Stimulated activated naive CD8-positive, alpha-beta T cell treated with anti-CD3 and anti-CD28 coated beads, Interleukin-15, amount 100 ng/mL, for 72 hours (primary cell): ENCODE results near the gene KLHL36.
A peak's percentile ranks its signal among the peaks of the same experiment; 100 is the strongest.
"Not testable (repeated sequence)": the region's sequence is repeated elsewhere in the genome, so short reads cannot be mapped to it uniquely, and the experiment has no call there.

Source experiments
- ATAC-seq: fragments of 150-1000 bp; cut with Tn5 transposase; 2 replicates; pipeline ENCODE4 v1.10.0; 2021; ENCODE audit warnings: mild to moderate bottlenecking, moderate library complexity
- DNase-seq, 2 donors: peaks; one replicate each; pipeline ENCODE4 v3.0.0; 2021 to 2022
- H3K27ac Mint-ChIP-seq, 2 donors: one replicate each; pipeline ENCODE4 v1.8.0; 2022; ENCODE audit warnings: mild to moderate bottlenecking in 2 of 2, mixed read lengths in 2 of 2, moderate library complexity in 2 of 2
- H3K27me3 Mint-ChIP-seq: one replicate; pipeline ENCODE4 v1.8.0; 2022; ENCODE audit warnings: mixed read lengths
- H3K4me1 Mint-ChIP-seq: one replicate; pipeline ENCODE4 v1.8.0; 2022; ENCODE audit warnings: mild to moderate bottlenecking, mixed read lengths
- H3K4me3 Mint-ChIP-seq, 2 donors: one replicate each; pipeline ENCODE4 v1.8.0; 2022; ENCODE audit warnings: mild to moderate bottlenecking in 2 of 2, mixed read lengths in 2 of 2, moderate library complexity in 1 of 2
- H3K9me3 Mint-ChIP-seq, 2 donors: one replicate each; pipeline ENCODE4 v1.8.0; 2022; ENCODE audit warnings: mixed read lengths in 2 of 2

Gene KLHL36

GRCh38 chr16:84630009-84630408 is 18.3 kb upstream of the KLHL36 start:
- H3K27me3 Mint-ChIP-seq = peaks cover 25% of the 10 kb centered on the region
- no peak overlapping the region for H3K27ac Mint-ChIP-seq
- no peak overlapping the region for H3K4me3 Mint-ChIP-seq
- H3K4me1 Mint-ChIP-seq = peaks cover 39% of the 10 kb centered on the region
- H3K9me3 Mint-ChIP-seq = no peaks in the 10 kb centered on the region
- DNase-seq = no peak
- ATAC-seq = no peak

GRCh38 chr16:84630446-84631152 is 17.7 kb upstream of the KLHL36 start:
- Mint-ChIP-seq H3K4me1 (peaks cover 39% of the 10 kb centered on the region), H3K9me3 (no peaks in the 10 kb centered on the region), H3K4me3 (peak overlapping the region; percentile 71 to 78), H3K27ac (peak overlapping the region in 1 of 2 donors; percentile 62), H3K27me3 (peaks cover 25% of the 10 kb centered on the region)
- DNase-seq (no peak), ATAC-seq (peak; percentile 70)

GRCh38 chr16:84631153-84631466 is 17.2 kb upstream of the KLHL36 start:
- ATAC-seq (peak; percentile 67), DNase-seq (no peak)
- peaks cover 39% of the 10 kb centered on the region for H3K4me1 Mint-ChIP-seq
- H3K27ac Mint-ChIP-seq = no peak overlapping the region
- H3K9me3 Mint-ChIP-seq = no peaks in the 10 kb centered on the region
- peaks cover 25% of the 10 kb centered on the region for H3K27me3 Mint-ChIP-seq
- H3K4me3 Mint-ChIP-seq = peak overlapping the region; percentile 71 to 78

GRCh38 chr16:84631886-84632285 is 16.4 kb upstream of the KLHL36 start:
- DNase-seq = no peak
- H3K27me3 Mint-ChIP-seq = peaks cover 25% of the 10 kb centered on the region
- no peaks in the 10 kb centered on the region for H3K9me3 Mint-ChIP-seq
- H3K4me1 Mint-ChIP-seq = peaks cover 39% of the 10 kb centered on the region
- H3K4me3 Mint-ChIP-seq = peak overlapping the region; percentile 29 to 71
- H3K27ac Mint-ChIP-seq = no peak overlapping the region
- no peak for ATAC-seq

- not testable (repeated sequence) for H3K4me3 Mint-ChIP-seq, H3K9me3 Mint-ChIP-seq, DNase-seq, ATAC-seq, H3K27ac Mint-ChIP-seq
- peaks cover 23% of the 10 kb centered on the region for H3K27me3 Mint-ChIP-seq
- H3K4me1 Mint-ChIP-seq = peaks cover 43% of the 10 kb centered on the region
These were observed 15.4 kb upstream of the KLHL36 start for GRCh38 chr16:84632862-84633261.

- no peaks in the 10 kb centered on the region for H3K9me3 Mint-ChIP-seq
- DNase-seq (no peak), ATAC-seq (no peak)
- H3K4me3 Mint-ChIP-seq = no peak overlapping the region
- H3K4me1 Mint-ChIP-seq = peaks cover 51% of the 10 kb centered on the region
- peak overlapping the region in 1 of 2 donors; percentile 13 for H3K27ac Mint-ChIP-seq
- H3K27me3 Mint-ChIP-seq = peaks cover 16% of the 10 kb centered on the region
These were observed 14.7 kb upstream of the KLHL36 start for GRCh38 chr16:84633622-84634021.

- Mint-ChIP-seq H3K4me3 (no peak overlapping the region), H3K9me3 (peaks cover 7 to 9% of the 10 kb centered on the region in 2 donors), H3K4me1 (peaks cover 49% of the 10 kb centered on the region), H3K27ac (no peak overlapping the region), H3K27me3 (peaks cover 7% of the 10 kb centered on the region)
- ATAC-seq (no peak), DNase-seq (no peak)
These were observed 12.6 kb upstream of the KLHL36 start for GRCh38 chr16:84635702-84636101.

- DNase-seq (no peak), ATAC-seq (no peak)
- Mint-ChIP-seq H3K27ac (no peak overlapping the region), H3K9me3 (peaks cover 7 to 9% of the 10 kb centered on the region in 2 donors), H3K27me3 (peaks cover 12% of the 10 kb centered on the region), H3K4me1 (peaks cover 49% of the 10 kb centered on the region), H3K4me3 (no peak overlapping the region)
These were observed 10.6 kb upstream of the KLHL36 start for GRCh38 chr16:84637709-84638108.

- DNase-seq = no peak
- no peak overlapping the region for H3K4me3 Mint-ChIP-seq
- peaks cover 50% of the 10 kb centered on the region for H3K4me1 Mint-ChIP-seq
- no peak overlapping the region for H3K27ac Mint-ChIP-seq
- no peak for ATAC-seq
- peaks cover 14% of the 10 kb centered on the region for H3K27me3 Mint-ChIP-seq
- peaks cover 7 to 9% of the 10 kb centered on the region in 2 donors for H3K9me3 Mint-ChIP-seq
These were observed 10.0 kb upstream of the KLHL36 start for GRCh38 chr16:84638231-84638806.

- DNase-seq (no peak), ATAC-seq (no peak)
- Mint-ChIP-seq H3K27ac (peak overlapping the region in 1 of 2 donors; percentile 91), H3K4me3 (no peak overlapping the region), H3K9me3 (peaks cover 7 to 9% of the 10 kb centered on the region in 2 donors), H3K27me3 (peaks cover 7% of the 10 kb centered on the region), H3K4me1 (peaks cover 50% of the 10 kb centered on the region)
These were observed 8.2 kb upstream of the KLHL36 start for GRCh38 chr16:84640145-84640544.

GRCh38 chr16:84641643-84642358 is 6.5 kb upstream of the KLHL36 start:
- Mint-ChIP-seq H3K27ac (peak overlapping the region in 1 of 2 donors; percentile 9), H3K27me3 (peaks cover 14% of the 10 kb centered on the region), H3K4me1 (peaks cover 50% of the 10 kb centered on the region), H3K9me3 (peaks cover 7 to 9% of the 10 kb centered on the region in 2 donors), H3K4me3 (peak overlapping the region; percentile 78 to 80)
- DNase-seq (no peak), ATAC-seq (no peak)

GRCh38 chr16:84643180-84643583 is 5.1 kb upstream of the KLHL36 start:
- Mint-ChIP-seq H3K4me1 (peaks cover 48% of the 10 kb centered on the region), H3K27me3 (peaks cover 15% of the 10 kb centered on the region), H3K27ac (no peak overlapping the region), H3K4me3 (no peak overlapping the region), H3K9me3 (peaks cover 7 to 9% of the 10 kb centered on the region in 2 donors)
- ATAC-seq = no peak
- DNase-seq = no peak

- Mint-ChIP-seq H3K9me3 (peaks cover 7 to 9% of the 10 kb centered on the region in 2 donors), H3K27ac (no peak overlapping the region), H3K27me3 (peaks cover 15% of the 10 kb centered on the region), H3K4me3 (no peak overlapping the region), H3K4me1 (peaks cover 43% of the 10 kb centered on the region)
- ATAC-seq = no peak
- DNase-seq = no peak
These were observed 4.6 kb upstream of the KLHL36 start for GRCh38 chr16:84643674-84644073.

- peaks cover 8% of the 10 kb centered on the region for H3K27me3 Mint-ChIP-seq
- H3K4me1 Mint-ChIP-seq = peaks cover 55% of the 10 kb centered on the region
- DNase-seq (peak; percentile 36 to 54), ATAC-seq (peak; percentile 69)
- H3K9me3 Mint-ChIP-seq = no peaks in the 10 kb centered on the region
- H3K27ac Mint-ChIP-seq = peak overlapping the region; percentile 82 to 89
- peak overlapping the region; percentile 88 for H3K4me3 Mint-ChIP-seq
These were observed 542 bp downstream of the KLHL36 start for GRCh38 chr16:84648595-84649510.

GRCh38 chr16:84649511-84649861 is 1.2 kb downstream of the KLHL36 start:
- Mint-ChIP-seq H3K27me3 (peaks cover 8% of the 10 kb centered on the region), H3K4me3 (peak overlapping the region; percentile 88), H3K27ac (peak overlapping the region; percentile 82 to 89), H3K9me3 (no peaks in the 10 kb centered on the region), H3K4me1 (peaks cover 60% of the 10 kb centered on the region)
- DNase-seq = no peak
- ATAC-seq = no peak
